ENCODE measurements around the gene PGF. TPM values are rescaled to one million over a fixed set of nuclear protein-coding genes. Genes with fewer than 3 reads are reported as not detected.

PGF gene
- polyA plus RNA-seq, 3 donors, result 0.03 TPM; not detected in 2

GRCh38 chr14:74951443-74952179 lies 3.8 kb downstream of the PGF start:
- no peak for TF ChIP-seq CTCF (IDR thresholded peaks at IDR 0.05)
- 70% methylated on average over 8 of the region's 15 CpGs for WGBS (ENCODE audit: insufficient coverage)
- peaks cover 5% of the 10 kb centered on the region for H3K4me1 Mint-ChIP-seq

GRCh38 chr14:74950795-74951442 lies 4.5 kb downstream of the PGF start:
- Mint-ChIP-seq H3K27ac (peak overlapping the region in 1 of 7 donors; percentile 50), H3K4me3 (no peak overlapping the region), H3K4me1 (peaks cover 11% of the 10 kb centered on the region), H3K27me3 (ENCODE audit: low read depth in 3 of 3) (peaks cover 10 to 33% (median 11%) of the 10 kb centered on the region in 3 donors), H3K9me3 (peaks cover 0 to 3% (median 0%) of the 10 kb centered on the region in 7 donors), H3K36me3 (no peaks in the 10 kb centered on the region)
- Histone ChIP-seq H3K4me1 (ENCODE audit: control insufficient read depth in 1 of 2, insufficient read depth in 2 of 2, low read length in 2 of 2) (peaks cover 14 to 18% of the 10 kb centered on the region in 2 donors), H3K27me3 (ENCODE audit: control insufficient read depth in 2 of 2, insufficient read depth in 2 of 2, low read length in 2 of 2) (peaks cover 3 to 19% of the 10 kb centered on the region in 2 donors), H2AFZ (ENCODE audit: insufficient read depth, low read depth, low read length, poor library complexity, severe bottlenecking) (no peak overlapping the region), H4K20me1 (ENCODE audit: insufficient read depth, low read length) (no peaks in the 10 kb centered on the region), H3K9ac (ENCODE audit: insufficient read depth, low read length, poor library complexity, severe bottlenecking) (no peak overlapping the region), H3K4me2 (replicated peaks; ENCODE audit: extremely low read depth, low read length, poor library complexity, severe bottlenecking) (no peak overlapping the region), H3K9me3 (replicated peaks in 1 of 2; ENCODE audit: control insufficient read depth in 1 of 2, insufficient read depth in 1 of 2, low read length in 2 of 2) (no peaks in the 10 kb centered on the region), H3K79me2 (ENCODE audit: insufficient read depth, low read length) (no peaks in the 10 kb centered on the region), H3K4me3 (replicated peaks in 1 of 3; ENCODE audit: low read depth in 2 of 3, low read length in 3 of 3) (no peak overlapping the region), H3K27ac (ENCODE audit: low read depth in 1 of 2, low read length in 2 of 2) (no peak overlapping the region), H3K36me3 (replicated peaks in 1 of 2; ENCODE audit: control insufficient read depth in 1 of 2, insufficient read depth in 2 of 2, low read length in 2 of 2) (no peaks in the 10 kb centered on the region)
- intact Hi-C loops (cut with micrococcal nuclease), result no loop called here
- no peak for DNase-seq
- no peak for TF ChIP-seq CTCF (IDR thresholded peaks at IDR 0.05)
- WGBS (ENCODE audit: insufficient coverage), result 100% methylated on average over 3 of the region's 9 CpGs

More at GRCh38 chr14:74951443-74952179, 3.8 kb downstream of the PGF start:
- Histone ChIP-seq H3K9ac (ENCODE audit: insufficient read depth, low read length, poor library complexity, severe bottlenecking) (no peak overlapping the region), H3K36me3 (replicated peaks in 1 of 2; ENCODE audit: control insufficient read depth in 1 of 2, insufficient read depth in 2 of 2, low read length in 2 of 2) (no peaks in the 10 kb centered on the region), H2AFZ (ENCODE audit: insufficient read depth, low read depth, low read length, poor library complexity, severe bottlenecking) (no peak overlapping the region), H3K27me3 (ENCODE audit: control insufficient read depth in 2 of 2, insufficient read depth in 2 of 2, low read length in 2 of 2) (peaks cover 3 to 23% of the 10 kb centered on the region in 2 donors), H3K27ac (ENCODE audit: low read depth in 1 of 2, low read length in 2 of 2) (no peak overlapping the region), H3K79me2 (ENCODE audit: insufficient read depth, low read length) (no peaks in the 10 kb centered on the region), H3K9me3 (replicated peaks in 1 of 2; ENCODE audit: control insufficient read depth in 1 of 2, insufficient read depth in 1 of 2, low read length in 2 of 2) (no peaks in the 10 kb centered on the region), H3K4me3 (replicated peaks in 1 of 3; ENCODE audit: low read depth in 2 of 3, low read length in 3 of 3) (no peak overlapping the region), H4K20me1 (ENCODE audit: insufficient read depth, low read length) (no peaks in the 10 kb centered on the region), H3K4me2 (replicated peaks; ENCODE audit: extremely low read depth, low read length, poor library complexity, severe bottlenecking) (no peak overlapping the region), H3K4me1 (ENCODE audit: control insufficient read depth in 1 of 2, insufficient read depth in 2 of 2, low read length in 2 of 2) (peaks cover 9 to 13% of the 10 kb centered on the region in 2 donors)
- no peak for DNase-seq
- H3K27me3 Mint-ChIP-seq (ENCODE audit: low read depth in 3 of 3), result peaks cover 14 to 38% (median 18%) of the 10 kb centered on the region in 3 donors
- H3K36me3 Mint-ChIP-seq, result no peaks in the 10 kb centered on the region
- H3K9me3 Mint-ChIP-seq, result peaks cover 0 to 3% (median 0%) of the 10 kb centered on the region in 7 donors
- no peak overlapping the region for H3K27ac Mint-ChIP-seq
- intact Hi-C loops (cut with micrococcal nuclease), result no loop called here
- no peak overlapping the region for H3K4me3 Mint-ChIP-seq
